ENCODE results near the gene NFAM1.

Gene NFAM1

DNA sequence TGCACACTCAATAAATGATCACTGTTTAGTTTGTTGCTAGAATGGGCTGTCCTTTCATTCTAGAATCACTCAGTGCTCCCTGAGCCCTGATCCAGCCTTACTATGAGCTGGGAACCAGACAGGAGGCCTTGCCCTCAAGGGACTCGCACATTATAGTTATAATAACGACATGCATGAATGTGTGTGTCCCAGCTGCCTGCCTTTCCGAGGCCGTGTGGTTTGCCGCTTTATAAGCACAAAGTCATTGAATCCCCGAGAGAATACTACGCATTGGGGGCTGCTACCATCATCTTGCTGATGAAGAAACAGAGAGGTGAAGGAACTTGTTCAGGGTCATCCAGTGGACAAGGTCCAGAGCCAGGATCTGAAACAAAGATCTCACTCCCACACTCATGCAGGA, 75.7 kb downstream of the NFAM1 start:
- no peak for DNase-seq

DNA sequence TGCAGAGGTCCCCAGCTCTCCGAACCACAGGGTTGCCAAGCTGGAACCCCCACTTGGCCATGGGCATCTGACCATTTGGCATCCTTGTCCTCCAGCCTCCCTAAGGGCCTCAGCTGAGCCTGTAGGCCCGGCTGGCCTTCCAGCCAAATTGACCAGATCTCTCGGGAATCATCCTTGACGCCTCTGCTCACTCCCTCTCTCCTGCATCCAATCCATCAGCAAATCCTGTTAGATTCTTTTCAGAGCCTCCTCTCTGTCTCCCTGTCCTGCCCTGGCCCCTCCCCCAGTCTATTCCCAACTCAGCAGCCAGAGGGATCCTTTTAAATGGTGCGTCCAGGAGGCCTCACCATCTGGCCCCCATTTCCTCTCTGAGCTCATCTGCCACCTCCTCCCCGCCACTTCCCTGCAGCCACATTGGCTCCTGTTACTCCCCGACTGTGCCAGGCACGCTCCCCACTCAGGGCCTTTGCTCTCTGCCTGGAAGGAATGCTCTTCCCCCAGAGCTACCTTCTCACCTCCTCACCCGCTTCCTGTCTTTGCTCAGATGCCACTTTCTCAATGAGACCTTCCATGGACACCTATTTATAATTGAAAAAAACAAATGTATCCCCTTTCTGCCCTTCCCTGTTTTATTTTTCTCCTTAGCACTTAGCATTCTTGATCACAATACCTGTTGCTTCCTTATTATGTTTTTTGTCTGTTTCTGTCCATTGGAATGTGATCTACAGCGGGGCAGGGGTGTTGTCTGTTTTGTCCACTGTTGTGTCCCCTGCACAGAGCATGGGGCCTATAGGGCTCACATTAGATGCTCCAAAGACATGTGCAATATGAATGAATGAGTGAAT, 78.1 kb downstream of the NFAM1 start:
- DNase-seq, result no peak

GRCh38 chr22:42350373-42350772, 81.8 kb downstream of the NFAM1 start:
- no peak for DNase-seq

- no peak for DNase-seq
These were observed 84.8 kb downstream of the NFAM1 start for GRCh38 chr22:42347281-42347824.

- no peak for DNase-seq
These were observed 85.5 kb downstream of the NFAM1 start for GRCh38 chr22:42346722-42347121.

DNA sequence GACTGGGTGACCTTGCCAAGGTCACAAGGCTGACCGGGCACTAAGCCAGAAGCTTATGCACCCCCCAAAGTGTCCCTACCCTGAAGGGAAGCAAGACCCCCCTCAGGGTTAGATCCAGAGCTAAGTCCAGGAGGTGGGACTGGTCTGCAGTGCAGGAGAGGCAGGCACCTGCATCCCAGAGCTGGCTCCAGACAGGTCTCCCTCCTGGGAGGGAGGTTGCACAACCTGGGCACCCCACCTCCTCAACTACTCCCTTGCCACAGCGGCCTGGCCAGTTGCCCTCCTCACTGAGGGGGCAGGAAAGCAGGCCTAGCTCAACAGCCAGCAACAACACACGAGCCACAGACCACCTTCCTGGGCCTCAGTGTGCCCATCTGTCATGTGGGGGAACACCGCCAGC, 86.7 kb downstream of the NFAM1 start:
- DNase-seq, result no peak

DNA sequence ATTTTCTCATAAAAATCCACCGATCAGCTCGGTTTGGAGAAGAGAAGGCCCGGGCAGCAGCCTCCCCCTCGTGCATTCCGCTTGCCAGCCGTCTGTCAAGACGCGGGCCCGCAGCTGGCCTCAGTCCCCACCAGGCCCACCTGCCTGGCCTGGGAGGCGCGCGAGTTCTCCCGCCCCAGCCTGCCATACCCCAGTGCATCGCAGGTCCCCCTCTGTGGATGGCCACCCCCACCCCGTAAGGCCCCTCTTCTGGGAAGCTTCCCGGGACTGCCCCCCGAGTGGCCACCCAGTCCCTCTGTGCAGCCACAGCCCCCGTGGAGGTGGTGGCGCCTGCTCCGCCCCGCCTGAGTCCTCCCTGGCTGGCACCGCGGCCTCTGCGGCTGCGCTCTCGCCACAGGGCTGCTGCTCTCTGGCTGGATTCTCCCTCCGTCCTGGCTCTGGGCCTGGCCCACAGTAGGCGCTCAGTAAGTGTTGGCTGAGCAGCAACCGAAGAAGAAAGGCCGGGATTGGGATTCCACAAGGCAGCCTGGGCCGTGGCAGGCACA, 87.8 kb downstream of the NFAM1 start:
- no peak for DNase-seq

DNA sequence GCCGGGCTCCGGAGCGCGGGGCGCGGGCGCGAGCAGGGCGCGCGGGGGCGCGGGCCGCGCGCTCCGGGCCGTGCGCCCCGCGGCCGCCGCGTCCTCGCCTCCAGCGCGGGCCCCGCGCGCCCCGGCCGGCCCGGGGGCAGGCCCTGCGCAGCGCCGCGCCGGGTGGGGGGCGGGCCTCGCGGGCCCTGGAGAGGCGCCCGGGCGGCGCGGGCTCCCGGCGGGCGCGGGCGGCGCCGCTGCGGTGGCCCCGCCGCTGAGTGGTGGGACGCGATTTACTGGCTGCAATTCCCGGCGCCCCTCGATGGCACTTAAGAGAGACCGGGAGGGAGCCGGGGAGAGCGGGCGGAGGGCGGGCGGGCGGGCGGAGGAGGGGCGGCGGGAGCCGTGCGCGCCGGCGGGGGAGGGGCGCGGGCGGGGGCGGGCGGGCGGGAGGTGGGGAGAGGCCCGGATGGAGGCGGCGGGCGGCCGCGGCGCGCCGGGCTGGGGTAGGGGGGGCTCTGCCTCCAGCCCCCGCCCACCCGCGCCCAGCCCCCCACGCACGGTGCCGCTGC, 88.6 kb downstream of the NFAM1 start:
- peak in 1 of 2 experiments; percentile 60 for DNase-seq

DNA sequence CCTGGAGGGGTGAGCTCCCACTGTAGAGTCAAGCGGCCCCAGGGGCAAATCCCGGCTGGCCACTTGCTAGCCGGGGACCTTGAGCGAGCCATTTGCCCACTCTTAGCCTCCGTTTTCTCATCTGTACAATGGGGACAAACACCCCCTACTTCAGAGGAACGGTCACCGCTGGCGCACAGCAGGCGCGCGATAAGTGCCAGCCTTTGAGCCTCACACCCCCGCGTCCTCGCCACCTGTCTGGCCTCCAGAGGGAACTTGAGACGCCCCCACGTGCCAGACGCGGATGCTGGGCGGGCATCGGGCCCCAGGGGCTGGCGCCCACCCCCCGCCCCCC, 89.1 kb downstream of the NFAM1 start:
- no peak for DNase-seq

GRCh38 chr22:42342426-42343120, 89.6 kb downstream of the NFAM1 start:
- no peak for DNase-seq

DNA sequence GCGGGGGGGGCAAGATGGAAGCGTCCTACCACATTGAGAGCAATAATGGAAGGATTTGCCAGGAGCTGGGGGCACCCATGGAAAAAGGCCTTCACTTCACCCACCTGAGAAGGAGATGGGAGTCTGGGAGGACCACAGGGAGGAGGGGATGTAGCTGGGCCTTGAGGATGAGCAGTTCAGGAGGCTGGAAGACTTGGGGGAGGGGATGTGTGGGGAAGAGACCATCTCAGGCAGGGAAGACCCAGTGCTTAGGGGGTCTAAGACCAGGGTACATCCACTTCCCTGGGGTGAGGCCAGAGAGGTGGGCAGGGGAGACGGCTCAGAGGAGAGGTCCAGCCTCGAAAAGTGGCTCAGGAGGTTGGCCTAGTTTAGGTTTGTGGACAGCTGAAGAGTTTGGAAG, 90.4 kb downstream of the NFAM1 start:
- no peak for DNase-seq

DNA sequence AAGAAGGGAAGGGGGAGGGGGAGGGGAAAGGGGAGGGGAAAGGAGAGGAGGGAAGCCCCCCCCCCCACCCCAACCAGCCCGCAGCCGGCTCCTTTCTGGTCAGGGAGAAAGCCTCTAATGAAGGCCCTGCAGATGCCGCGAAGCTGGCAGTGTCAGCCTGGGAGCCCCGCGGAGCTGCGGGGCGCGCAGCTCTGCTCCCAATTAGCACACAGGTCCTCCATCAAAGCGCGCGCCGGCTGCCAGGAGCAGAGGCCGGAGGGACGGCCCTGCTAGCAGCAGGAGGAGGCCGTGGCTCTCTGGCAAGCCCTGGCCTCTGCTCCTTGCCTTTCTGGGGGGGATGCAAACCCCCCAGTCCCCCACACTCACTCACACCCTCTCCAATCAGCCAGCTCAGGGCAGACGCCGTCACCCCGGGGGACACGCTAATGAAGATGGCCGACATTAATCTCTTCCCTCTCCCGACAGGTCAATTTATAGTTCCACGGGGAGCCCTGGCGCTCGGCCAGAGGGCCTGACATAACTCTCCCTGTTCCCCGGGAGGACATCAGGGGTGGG, 91.3 kb downstream of the NFAM1 start:
- no peak for DNase-seq

DNA sequence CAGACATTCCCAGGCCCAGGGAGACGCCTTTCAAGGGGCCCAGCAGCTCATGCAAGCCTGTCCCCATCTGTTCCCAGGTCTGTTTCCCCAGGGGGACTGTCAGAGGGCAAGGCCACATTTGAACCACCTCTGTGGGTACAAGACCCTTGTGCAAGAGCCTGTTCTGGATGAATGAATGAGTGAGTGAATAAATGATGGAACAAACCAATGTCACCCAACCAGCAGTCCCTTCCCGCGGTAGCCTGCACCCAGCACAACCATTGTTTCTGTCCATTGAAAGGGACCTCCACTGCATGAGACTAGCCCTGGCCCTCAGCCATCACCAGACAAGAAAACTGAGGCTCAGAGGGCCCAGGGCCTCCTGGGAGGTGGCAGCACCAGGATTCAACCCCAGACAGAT, 92.1 kb downstream of the NFAM1 start:
- DNase-seq, result no peak

DNA sequence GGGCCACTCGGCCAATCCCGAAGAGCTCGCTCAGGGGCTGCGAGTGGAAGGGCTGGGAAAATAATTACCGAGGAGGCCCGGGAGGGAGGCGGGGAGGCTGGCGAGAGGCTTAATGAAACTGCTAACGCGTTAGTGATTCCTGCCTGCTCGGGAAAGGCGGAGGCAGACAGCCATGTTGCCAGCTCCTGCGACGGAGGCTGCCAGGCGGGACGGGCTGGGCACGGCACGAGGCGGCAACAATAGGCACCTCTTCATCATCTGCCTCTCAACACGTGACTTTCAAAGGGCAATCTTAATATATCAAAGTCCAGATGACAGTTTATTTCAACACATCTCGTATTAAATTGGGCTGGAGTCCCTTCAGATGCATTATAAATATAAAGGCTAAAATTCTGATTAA, 93.7 kb downstream of the NFAM1 start:
- no peak for DNase-seq

- no peak for DNase-seq
These were observed 94.8 kb downstream of the NFAM1 start for GRCh38 chr22:42337356-42337755.

GRCh38 chr22:42336527-42337227, 95.5 kb downstream of the NFAM1 start:
- no peak for DNase-seq

DNA sequence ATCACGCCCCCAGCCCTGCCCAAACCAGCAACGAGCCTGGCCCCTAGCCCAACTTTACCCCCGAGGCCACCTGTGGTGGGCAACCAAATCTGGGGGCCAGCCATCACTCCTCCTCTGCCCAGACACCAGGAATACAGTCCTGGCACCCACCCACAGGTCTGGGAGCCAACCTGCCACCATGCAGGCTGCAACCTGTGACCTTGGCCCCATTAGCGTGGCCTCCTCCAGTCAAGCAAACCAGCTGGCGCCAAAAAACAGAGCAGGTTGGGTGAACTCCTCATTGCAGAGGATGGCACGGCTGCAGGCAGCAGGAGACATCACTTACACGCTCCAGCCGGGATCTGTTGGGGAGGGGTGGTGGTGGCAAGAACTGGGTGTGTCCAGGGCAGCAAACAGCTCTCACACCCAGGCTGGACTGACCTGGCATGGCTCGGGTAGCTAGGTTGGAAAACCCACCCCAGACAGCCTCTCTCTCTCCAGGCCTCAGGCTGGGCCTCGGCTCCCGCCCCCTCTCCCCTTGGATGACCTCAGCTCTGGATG, 96.3 kb downstream of the NFAM1 start:
- no peak for DNase-seq

GRCh38 chr22:42334875-42335512, 97.2 kb downstream of the NFAM1 start:
- DNase-seq, result no peak

DNA sequence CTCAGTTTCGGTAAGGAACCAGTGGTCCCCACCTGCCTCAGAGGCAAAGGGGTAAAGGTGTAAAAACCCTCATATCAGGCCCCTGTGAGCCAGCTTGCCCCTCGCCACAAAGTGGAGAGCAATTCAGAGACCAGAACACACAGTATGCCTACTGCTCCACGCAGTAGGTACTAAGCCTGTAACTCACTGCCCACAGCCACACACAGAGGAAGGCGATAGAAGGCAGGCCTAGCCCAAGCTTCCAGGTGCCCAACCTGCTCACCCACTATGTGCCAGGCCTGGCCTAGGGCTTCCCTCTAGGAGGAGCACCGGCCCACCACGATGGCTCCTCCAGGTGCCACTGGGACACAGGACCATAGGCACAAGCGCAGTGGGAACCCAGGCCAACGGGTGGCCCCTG, 98.7 kb downstream of the NFAM1 start:
- no peak for DNase-seq

DNA sequence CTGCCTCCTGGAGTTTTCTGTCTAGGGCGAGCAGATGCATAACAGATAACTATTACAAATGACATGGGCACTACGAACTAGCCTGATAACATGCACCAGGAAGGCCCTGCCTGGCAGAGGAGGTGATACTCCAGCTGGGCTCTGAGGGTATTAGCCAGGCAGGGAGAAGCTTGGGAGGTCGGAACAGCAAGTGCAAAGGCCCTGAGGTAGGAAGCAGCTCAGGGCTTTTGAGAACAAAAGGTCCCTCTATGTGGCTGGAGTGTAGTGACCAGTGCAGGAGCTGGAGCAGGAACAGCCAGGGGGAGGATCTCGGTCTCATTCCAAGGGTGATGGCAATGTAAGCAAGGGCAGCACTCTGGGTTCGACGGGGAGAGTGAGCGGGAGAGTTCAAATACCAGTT, 100.1 kb downstream of the NFAM1 start:
- no peak for DNase-seq

DNA sequence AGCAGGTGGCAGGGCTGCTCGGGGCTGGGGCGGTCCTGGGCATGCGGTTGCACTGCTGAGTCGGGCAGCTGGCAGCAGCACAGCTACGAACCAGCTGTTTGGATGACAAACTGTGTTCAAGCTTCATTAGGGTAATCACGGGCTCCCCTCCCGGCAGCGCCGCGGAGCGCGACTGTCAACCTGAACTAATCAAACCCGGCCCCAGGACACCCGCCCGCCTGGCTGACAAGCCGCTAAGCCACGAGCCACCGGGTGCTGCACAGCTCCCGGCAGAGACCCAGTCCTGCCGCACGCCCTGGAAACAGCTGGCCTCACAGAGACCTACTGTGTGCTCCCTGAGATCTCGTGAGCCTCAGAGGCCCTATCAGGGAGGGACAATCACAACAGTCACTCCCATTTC, 101.2 kb downstream of the NFAM1 start:
- no peak for DNase-seq

Data from NCI-H1930 (cell line).